H1 (cell line): Measurements from ENCODE around the gene XPNPEP2. TPM values are rescaled to one million over a fixed set of nuclear protein-coding genes. Genes with fewer than 3 reads are reported as not detected.

Source experiments
- CTCF ChIA-PET: fragments of 300-600 bp; sonication (Branson Sonifier 250); formaldehyde crosslinking; loops from one replicate; lab custom pipeline; 2021; ENCODE audit not compliant: partially characterized antibody; lab: Charles Lee
- POLR2A ChIA-PET: fragments of 300-600 bp; sonication (Branson Sonifier 250); formaldehyde crosslinking; loops from one replicate; lab custom pipeline; 2021; ENCODE audit warnings: inconsistent platforms; ENCODE audit not compliant: partially characterized antibody; lab: Charles Lee
- DNase-seq, 2 experiments: peaks; one replicate each; pipeline versions ENCODE4 v3.0.0 to v3.0.0-alpha.2; 2010 to 2022; ENCODE audit warnings: low spot score in 2 of 2, low read depth in 1 of 2, mixed read lengths in 1 of 2
- FAIRE-seq: peaks from 2 replicates; lab custom pipeline; 2011; peaks lifted over from hg19 to GRCh38; lab: Jason Lieb, UNC
- H2AFZ ChIP-seq: 2 replicates; pipeline ENCODE4 v1.8.1; 2012; ENCODE audit warnings: low read length, inconsistent platforms
- H2AK5ac ChIP-seq: 2 replicates; pipeline ENCODE4 v1.6.1; 2013; ENCODE audit warnings: low read depth, low read length
- H2BK120ac ChIP-seq: replicated peaks from 2 replicates; pipeline ENCODE3; 2013; ENCODE audit warnings: low read depth, low read length, inconsistent platforms
- H2BK12ac ChIP-seq: 2 replicates; pipeline ENCODE4 v1.6.1; 2013; ENCODE audit warnings: low read depth, low read length
- H2BK15ac ChIP-seq: 2 replicates; pipeline ENCODE4 v1.6.1; 2013; ENCODE audit warnings: low read length
- H2BK20ac ChIP-seq: 2 replicates; pipeline ENCODE4 v1.6.1; 2013; ENCODE audit warnings: low read length
- H2BK5ac ChIP-seq: 2 replicates; pipeline ENCODE4 v1.6.1; 2013; ENCODE audit warnings: low read depth, low read length
- H3K14ac ChIP-seq: 2 replicates; pipeline ENCODE4 v1.6.1; 2013; ENCODE audit warnings: inconsistent platforms; ENCODE audit not compliant: insufficient read length
- H3K18ac ChIP-seq: 2 replicates; pipeline ENCODE4 v1.6.1; 2013; ENCODE audit warnings: low read length; ENCODE audit errors: extremely low read depth
- H3K23ac ChIP-seq: 2 replicates; pipeline ENCODE4 v1.6.1; 2013; ENCODE audit warnings: inconsistent platforms; ENCODE audit not compliant: insufficient read length
- H3K23me2 ChIP-seq: 2 replicates; pipeline ENCODE4 v1.6.1; 2013; ENCODE audit warnings: low read depth, low read length
- H3K27ac ChIP-seq: 2 replicates; pipeline ENCODE4 v1.6.1; 2011; ENCODE audit warnings: low read depth, low read length, inconsistent platforms
- H3K27me3 ChIP-seq, 4 experiments: replicated peaks in 1 of 4; 1 replicate in 1 of 4; 2 replicates in 3 of 4; pipeline versions ENCODE4 v1.6.1 to v1.8.1; 2011 to 2013; ENCODE audit warnings: low read length in 3 of 4, mild to moderate bottlenecking in 3 of 4, inconsistent platforms in 2 of 4, mixed read lengths in 2 of 4, moderate library complexity in 1 of 4; ENCODE audit not compliant: control insufficient read depth in 3 of 4, insufficient read depth in 3 of 4; ENCODE audit errors: extremely low read depth in 1 of 4
- H3K36me3 ChIP-seq, 4 experiments: 2 replicates each; pipeline versions ENCODE4 v1.6.1 to v1.8.1; 2011 to 2013; ENCODE audit warnings: mild to moderate bottlenecking in 4 of 4, low read length in 3 of 4, moderate library complexity in 2 of 4, control low read depth in 1 of 4, inconsistent platforms in 1 of 4; ENCODE audit not compliant: insufficient read depth in 4 of 4, control insufficient read depth in 2 of 4
- H3K4ac ChIP-seq: replicated peaks from 2 replicates; pipeline ENCODE3; 2013; ENCODE audit warnings: low read length, low read depth, mixed read lengths, inconsistent platforms; ENCODE audit not compliant: insufficient read length
- H3K4me1 ChIP-seq, 4 experiments: replicated peaks in 1 of 4; 1 replicate in 1 of 4; 2 replicates in 3 of 4; pipeline versions ENCODE4 v1.6.1 to v1.8.1; 2011 to 2013; ENCODE audit warnings: low read length in 3 of 4, inconsistent platforms in 2 of 4, mixed read lengths in 1 of 4; ENCODE audit not compliant: insufficient read depth in 4 of 4, control insufficient read depth in 3 of 4
- H3K4me2 ChIP-seq, 2 experiments: 2 replicates each; pipeline versions ENCODE4 v1.6.1 to v1.8.1; 2011 to 2013; ENCODE audit warnings: low read depth in 2 of 2, low read length in 2 of 2, control low read depth in 1 of 2, inconsistent platforms in 1 of 2, mild to moderate bottlenecking in 1 of 2; ENCODE audit not compliant: insufficient read depth in 1 of 2
- H3K4me3 ChIP-seq, 4 experiments: fragments of 200-600, 300-600 bp in 1 of 4; sonication (generic), shearing (Covaris generic), sonication (Bioruptor Twin) in 1 of 4; 2 replicates each; pipeline versions ENCODE4 v1.5.1 to v1.8.1; 2011 to 2016; ENCODE audit warnings: low read length in 4 of 4, low read depth in 3 of 4, control low read depth in 2 of 4, inconsistent platforms in 2 of 4, mild to moderate bottlenecking in 2 of 4, mixed read lengths in 1 of 4, moderate library complexity in 1 of 4; ENCODE audit not compliant: insufficient read depth in 2 of 4; ENCODE audit errors: extremely low read depth in 1 of 4
- H3K56ac ChIP-seq: replicated peaks from 2 replicates; pipeline ENCODE3; 2013; ENCODE audit warnings: low read depth, mild to moderate bottlenecking, mixed read lengths, low read length, inconsistent platforms; ENCODE audit not compliant: insufficient read length
- H3K79me1 ChIP-seq: 2 replicates; pipeline ENCODE4 v1.6.1; 2013; ENCODE audit warnings: low read depth, low read length, control low read depth
- H3K79me2 ChIP-seq, 2 experiments: 2 replicates each; pipeline versions ENCODE4 v1.6.1 to v1.8.1; 2012 to 2013; ENCODE audit warnings: low read length in 2 of 2, mild to moderate bottlenecking in 2 of 2, inconsistent platforms in 1 of 2; ENCODE audit not compliant: insufficient read depth in 2 of 2, control insufficient read depth in 1 of 2
- H3K9ac ChIP-seq, 4 experiments: replicated peaks in 1 of 4; 1 replicate in 1 of 4; 2 replicates in 3 of 4; pipeline versions ENCODE4 v1.6.1 to v1.8.1; 2011 to 2013; ENCODE audit warnings: low read depth in 3 of 4, low read length in 3 of 4, control low read depth in 2 of 4, mild to moderate bottlenecking in 2 of 4, moderate library complexity in 2 of 4, inconsistent platforms in 1 of 4; ENCODE audit errors: extremely low read depth in 1 of 4
- H3K9me3 ChIP-seq, 2 experiments: 2 replicates each; pipeline versions ENCODE4 v1.6.1 to v1.8.1; 2012 to 2013; ENCODE audit warnings: mild to moderate bottlenecking in 2 of 2, moderate library complexity in 2 of 2, control low read depth in 1 of 2, inconsistent platforms in 1 of 2, low read depth in 1 of 2, low read length in 1 of 2, mixed read lengths in 1 of 2; ENCODE audit not compliant: insufficient read depth in 2 of 2
- H4K20me1 ChIP-seq, 2 experiments: replicated peaks in 1 of 2; 2 replicates each; pipeline versions ENCODE3 to v1.8.1; 2011 to 2013; ENCODE audit warnings: inconsistent platforms in 2 of 2, low read length in 2 of 2, mild to moderate bottlenecking in 1 of 2; ENCODE audit not compliant: insufficient read depth in 2 of 2, control insufficient read depth in 1 of 2
- H4K5ac ChIP-seq: 2 replicates; pipeline ENCODE4 v1.6.1; 2013; ENCODE audit warnings: low read length, low read depth, mixed read lengths, inconsistent platforms; ENCODE audit not compliant: insufficient read length
- H4K8ac ChIP-seq: 2 replicates; pipeline ENCODE4 v1.8.0; 2013; ENCODE audit warnings: mild to moderate bottlenecking, moderate library complexity, low read length, inconsistent platforms; ENCODE audit not compliant: insufficient read depth; ENCODE audit errors: extremely low read depth
- H4K91ac ChIP-seq: replicated peaks from 2 replicates; pipeline ENCODE3; 2013; ENCODE audit warnings: low read length, mixed read lengths, inconsistent platforms; ENCODE audit not compliant: insufficient read length
- CTBP2 ChIP-seq: IDR thresholded peaks from 2 replicates; pipeline ENCODE4 v1.7.0; 2011; ENCODE audit warnings: borderline replicate concordance, mild to moderate bottlenecking, moderate library complexity, mixed read lengths, low read length; ENCODE audit not compliant: insufficient read depth, insufficient read length
- RAD21 ChIP-seq, 2 experiments: IDR thresholded peaks in 1 of 2; conservative IDR thresholded peaks in 1 of 2; 2 replicates each; pipeline ENCODE4 v1.6.1; 2011; ENCODE audit warnings: low read depth in 2 of 2, low read length in 2 of 2, improper control_type of control experiment in 1 of 2, inconsistent platforms in 1 of 2, mild to moderate bottlenecking in 1 of 2, moderate library complexity in 1 of 2
- WGBS, 2 experiments: shearing (Covaris generic) in 1 of 2; methylation state at CpG; one replicate each; pipeline versions ENCODE4 v1.1.6 to v1.1.7; 2013 to 2015; ENCODE audit warnings: low lambda C conversion rate in 2 of 2, mixed read lengths in 2 of 2, inconsistent platforms in 1 of 2, low coverage in 1 of 2, missing lambda C conversion rate in 1 of 2; ENCODE audit not compliant: insufficient replicate concordance in 2 of 2, insufficient coverage in 1 of 2, insufficient read length in 1 of 2; ENCODE audit errors: extremely low coverage in 1 of 2, missing lambda C conversion rate in 1 of 2; 5-methylcytosine and 5-hydroxymethylcytosine counted together
- polyA plus RNA-seq, 7 experiments: library from polyadenylated mRNA; depleted of rRNA in 3 of 7; stranded (reverse) in 5 of 7; unstranded in 2 of 7; fragments of >200 nt in 5 of 7; fragments of 200-250 nt in 2 of 7; gene quantifications; 1 replicate in 5 of 7; 2 replicates in 1 of 7; 4 replicates in 1 of 7; pipeline versions ENCODE4 v1.2.1 to v1.2.3, GENCODE V29; 2011 to 2013; ENCODE audit warnings: missing spikeins in 2 of 7, mixed read lengths in 2 of 7
- total RNA-seq: library from RNA; stranded (reverse); fragmentation: NEBNext Ultra II Directional; extraction: Animal tissue kit (Norgen Biotek cat#: 25700); gene quantifications from 2 replicates; pipeline ENCODE4 v1.2.1, GENCODE V29; 2021

Gene XPNPEP2
- total and polyA plus RNA-seq, 2 of the 8 experiments (the other 6 are each of a cell fraction or from before 2014, with no cell fraction given): 0.27 TPM; not detected in 1

GRCh38 chrX:129744861-129745321 lies 6.1 kb downstream of the XPNPEP2 start:
- no peak overlapping the region for H3K4me2 ChIP-seq
- ChIA-PET CTCF (interaction anchor here (3.2 to 3.4 kb wide), 2 partner anchors 9 to 18 kb away, joined by 11 to 13 read pairs; no protein-coding TSS in a partner anchor), POLR2A (no interaction called here)
- H3K27ac ChIP-seq: no peak overlapping the region
- no peak overlapping the region for H3K18ac ChIP-seq
- no peaks in the 10 kb centered on the region; a peak in 1 of 7 replicates for H3K27me3 ChIP-seq
- H2BK120ac ChIP-seq: no peak overlapping the region
- H3K14ac ChIP-seq: no peak overlapping the region
- no peak overlapping the region for H2BK15ac ChIP-seq
- H3K9me3 ChIP-seq: no peaks in the 10 kb centered on the region
- H4K8ac ChIP-seq: no peak overlapping the region
- H3K9ac ChIP-seq: no peak overlapping the region
- no peaks in the 10 kb centered on the region for H3K79me1 ChIP-seq
- H3K23me2 ChIP-seq: no peaks in the 10 kb centered on the region
- H3K4me1 ChIP-seq: peaks cover 0 to 4% (median 1%) of the 10 kb centered on the region in 4 experiments; a peak in 3 of 7 replicates
- 91% methylated on average over 10 of the region's 10 CpGs; no CpG with 5 or more reads in 1 of the 2 experiments for WGBS, 2 experiments
- no peak overlapping the region for H3K56ac ChIP-seq
- H3K4me3 ChIP-seq: no peak overlapping the region
- DNase-seq: no peak
- H2BK5ac ChIP-seq: no peak overlapping the region
- H4K91ac ChIP-seq: no peak overlapping the region
- no peak overlapping the region for H3K23ac ChIP-seq
- FAIRE-seq: no peak
- no peak overlapping the region for H2AFZ ChIP-seq
- H2BK20ac ChIP-seq: no peak overlapping the region
- no peak overlapping the region for H2AK5ac ChIP-seq
- no peaks in the 10 kb centered on the region for H3K79me2 ChIP-seq
- H2BK12ac ChIP-seq: no peak overlapping the region
- no peaks in the 10 kb centered on the region for H3K36me3 ChIP-seq
- H4K20me1 ChIP-seq: no peaks in the 10 kb centered on the region
- H3K4ac ChIP-seq: no peak overlapping the region
- H4K5ac ChIP-seq: no peak overlapping the region
- TF ChIP-seq CTBP2 (no peak), RAD21 (IDR thresholded peaks at IDR 0.05 in 1 of 2, conservative IDR thresholded peaks at IDR 0.05 in 1 of 2; ENCODE audit: low read depth in 2 of 2, low read length in 2 of 2) (no peak)
